ENCODE results near the gene FHIP1B. TPM values are rescaled to one million over a fixed set of nuclear protein-coding genes. Genes with fewer than 3 reads are reported as not detected.

Gene FHIP1B
- total and polyA plus RNA-seq, 2 donors from 2014 or later = 35.1 to 42.5 TPM

GRCh38 chr11:6248248-6248647 lies 13.8 kb upstream of the FHIP1B start:
- Histone ChIP-seq H3K4me1 (ENCODE audit: control insufficient read depth in 2 of 3, insufficient read depth in 2 of 3, low read depth in 1 of 3, low read length in 3 of 3) (no peaks in the 10 kb centered on the region), H3K27ac (ENCODE audit: low read depth in 2 of 2, low read length in 2 of 2) (no peak overlapping the region), H3K4me3 (ENCODE audit: low read length in 3 of 3) (no peak overlapping the region), H3K36me3 (ENCODE audit: control insufficient read depth in 2 of 3, insufficient read depth in 3 of 3, low read length in 3 of 3) (no peaks in the 10 kb centered on the region), H3K9ac (ENCODE audit: low read length in 3 of 3) (no peak overlapping the region), H3K9me3 (ENCODE audit: control insufficient read depth in 2 of 3, insufficient read depth in 1 of 3, low read length in 3 of 3) (no peaks in the 10 kb centered on the region), H3K27me3 (ENCODE audit: control insufficient read depth, insufficient read depth, low read length) (no peaks in the 10 kb centered on the region)
- intact Hi-C loops (cut with DNase I) = no loop called here
- TF ChIP-seq CTCF (IDR thresholded peaks at IDR 0.05; ENCODE audit: borderline replicate concordance, extremely low read depth, insufficient read depth) = no peak
- FAIRE-seq (no peak), DNase-seq (no peak)

GRCh38 chr11:6245536-6245935 lies 11.1 kb upstream of the FHIP1B start:
- FAIRE-seq (no peak), DNase-seq (no peak)
- Histone ChIP-seq H3K36me3 (ENCODE audit: control insufficient read depth in 2 of 3, insufficient read depth in 3 of 3, low read length in 3 of 3) (no peaks in the 10 kb centered on the region), H3K9ac (ENCODE audit: low read length in 3 of 3) (no peak overlapping the region), H3K27ac (ENCODE audit: low read depth in 2 of 2, low read length in 2 of 2) (no peak overlapping the region), H3K4me1 (ENCODE audit: control insufficient read depth in 2 of 3, insufficient read depth in 2 of 3, low read depth in 1 of 3, low read length in 3 of 3) (no peaks in the 10 kb centered on the region), H3K9me3 (ENCODE audit: control insufficient read depth in 2 of 3, insufficient read depth in 1 of 3, low read length in 3 of 3) (no peaks in the 10 kb centered on the region), H3K4me3 (ENCODE audit: low read length in 3 of 3) (no peak overlapping the region), H3K27me3 (ENCODE audit: control insufficient read depth, insufficient read depth, low read length) (no peaks in the 10 kb centered on the region)
- intact Hi-C loops (cut with DNase I) = no loop called here
- TF ChIP-seq CTCF (IDR thresholded peaks at IDR 0.05; ENCODE audit: borderline replicate concordance, extremely low read depth, insufficient read depth) = no peak

- no peak for FAIRE-seq
- Histone ChIP-seq H3K4me3 (ENCODE audit: low read length in 3 of 3) (no peak overlapping the region), H3K27ac (ENCODE audit: low read depth in 2 of 2, low read length in 2 of 2) (no peak overlapping the region), H3K36me3 (ENCODE audit: control insufficient read depth in 2 of 3, insufficient read depth in 3 of 3, low read length in 3 of 3) (no peaks in the 10 kb centered on the region), H3K9me3 (ENCODE audit: control insufficient read depth in 2 of 3, insufficient read depth in 1 of 3, low read length in 3 of 3) (no peaks in the 10 kb centered on the region), H3K27me3 (ENCODE audit: control insufficient read depth, insufficient read depth, low read length) (no peaks in the 10 kb centered on the region), H3K4me1 (ENCODE audit: control insufficient read depth in 2 of 3, insufficient read depth in 2 of 3, low read depth in 1 of 3, low read length in 3 of 3) (no peaks in the 10 kb centered on the region), H3K9ac (ENCODE audit: low read length in 3 of 3) (no peak overlapping the region)
- DNase-seq = no peak
- intact Hi-C loops (cut with DNase I) = no loop called here
- TF ChIP-seq CTCF (IDR thresholded peaks at IDR 0.05; ENCODE audit: borderline replicate concordance, extremely low read depth, insufficient read depth) = no peak
Observed at GRCh38 chr11:6241316-6241715, 6.9 kb upstream of the FHIP1B start.

GRCh38 chr11:6240781-6241180 lies 6.3 kb upstream of the FHIP1B start:
- Histone ChIP-seq H3K4me3 (ENCODE audit: low read length in 3 of 3) (no peak overlapping the region), H3K36me3 (ENCODE audit: control insufficient read depth in 2 of 3, insufficient read depth in 3 of 3, low read length in 3 of 3) (no peaks in the 10 kb centered on the region), H3K27ac (ENCODE audit: low read depth in 2 of 2, low read length in 2 of 2) (no peak overlapping the region), H3K4me1 (ENCODE audit: control insufficient read depth in 2 of 3, insufficient read depth in 2 of 3, low read depth in 1 of 3, low read length in 3 of 3) (no peaks in the 10 kb centered on the region), H3K27me3 (ENCODE audit: control insufficient read depth, insufficient read depth, low read length) (no peaks in the 10 kb centered on the region), H3K9me3 (ENCODE audit: control insufficient read depth in 2 of 3, insufficient read depth in 1 of 3, low read length in 3 of 3) (no peaks in the 10 kb centered on the region), H3K9ac (ENCODE audit: low read length in 3 of 3) (no peak overlapping the region)
- FAIRE-seq = no peak
- intact Hi-C loops (cut with DNase I) = no loop called here
- no peak for TF ChIP-seq CTCF (IDR thresholded peaks at IDR 0.05; ENCODE audit: borderline replicate concordance, extremely low read depth, insufficient read depth)
- DNase-seq = no peak
